HG03342 (cell line): ENCODE data around the gene RAB3IL1.

ENCODE experiments used
- ATAC-seq: cut with Tn5 transposase; IDR thresholded peaks from one replicate; pipeline ENCODE4 v1.9.1; 2021; ENCODE audit warnings: mild to moderate bottlenecking, moderate library complexity; ENCODE audit not compliant: unreplicated experiment

RAB3IL1 gene

GRCh38 chr11:61848631-61849030 is 68.7 kb downstream of the RAB3IL1 start:
- ATAC-seq, result no peak

DNA sequence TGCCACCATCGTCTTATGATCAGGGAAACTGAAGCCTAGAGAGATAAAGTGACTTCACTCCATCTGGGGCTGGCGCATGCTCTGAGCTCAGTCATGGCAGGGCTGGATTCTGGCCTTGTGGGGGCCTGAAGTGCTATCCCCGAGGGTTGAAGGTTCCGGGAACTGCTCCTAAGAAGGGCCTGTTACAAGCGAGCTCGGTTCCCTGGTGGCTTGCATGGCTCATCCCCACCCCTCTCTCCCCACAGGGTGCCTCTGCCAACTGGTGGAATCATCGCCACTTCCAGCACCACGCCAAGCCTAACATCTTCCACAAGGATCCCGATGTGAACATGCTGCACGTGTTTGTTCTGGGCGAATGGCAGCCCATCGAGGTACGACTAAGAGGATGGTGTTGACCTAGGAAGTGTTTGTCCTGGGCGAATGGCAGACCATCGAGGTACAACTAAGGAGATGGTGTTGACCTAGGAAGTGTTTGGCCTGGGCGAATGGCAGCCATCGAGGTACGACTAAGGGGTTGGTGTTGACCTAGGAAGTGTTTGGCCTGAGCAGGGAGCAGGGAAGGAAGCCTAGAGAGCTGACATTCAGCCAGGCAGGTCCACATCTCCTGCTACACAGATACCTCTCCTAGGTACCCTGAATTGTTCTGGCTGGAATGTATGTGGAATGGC is 69.3 kb downstream of the RAB3IL1 start:
- ATAC-seq, result no peak
